Retinal pigment epithelial cell (primary cell): Measurements from ENCODE around the gene IFIT1B.

ENCODE experiments used
- DNase-seq: peaks from one replicate; pipeline ENCODE4 v3.0.0-alpha.2; 2010; ENCODE audit warnings: low read depth
- H3K4me3 ChIP-seq: 2 replicates; pipeline ENCODE4 v1.5.1; 2011; ENCODE audit warnings: mild to moderate bottlenecking, low read length, control low read depth, moderate library complexity
- CTCF ChIP-seq: conservative IDR thresholded peaks from 2 replicates; pipeline ENCODE4 v1.5.1; 2011; ENCODE audit warnings: low read depth, low read length, control low read depth, inconsistent platforms

IFIT1B gene

DNA sequence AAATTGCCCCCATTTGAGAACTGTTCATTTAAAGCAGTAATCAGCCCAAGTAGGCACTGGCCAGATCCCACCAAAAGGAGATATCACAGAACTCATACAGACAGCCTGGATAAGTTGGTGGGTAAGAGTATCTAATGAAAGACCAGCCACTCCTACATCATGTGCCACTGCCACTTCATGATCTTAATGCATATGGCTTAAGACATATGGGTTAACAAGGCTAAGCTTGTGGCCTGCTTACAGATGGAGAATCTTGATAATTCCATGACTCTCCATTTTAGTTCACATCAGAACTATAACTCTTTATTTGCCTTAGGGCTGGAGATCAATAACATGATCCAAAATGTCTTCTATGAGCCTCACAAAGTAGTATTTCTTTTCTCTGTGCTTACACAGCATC is 6.8 kb upstream of the IFIT1B start:
- no peak overlapping the region for H3K4me3 ChIP-seq
- DNase-seq, result no peak
- no peak for TF ChIP-seq CTCF

- no peak overlapping the region for H3K4me3 ChIP-seq
- DNase-seq, result no peak
- TF ChIP-seq CTCF, result no peak
Observed at GRCh38 chr10:89371987-89372386, 5.9 kb upstream of the IFIT1B start.

DNA sequence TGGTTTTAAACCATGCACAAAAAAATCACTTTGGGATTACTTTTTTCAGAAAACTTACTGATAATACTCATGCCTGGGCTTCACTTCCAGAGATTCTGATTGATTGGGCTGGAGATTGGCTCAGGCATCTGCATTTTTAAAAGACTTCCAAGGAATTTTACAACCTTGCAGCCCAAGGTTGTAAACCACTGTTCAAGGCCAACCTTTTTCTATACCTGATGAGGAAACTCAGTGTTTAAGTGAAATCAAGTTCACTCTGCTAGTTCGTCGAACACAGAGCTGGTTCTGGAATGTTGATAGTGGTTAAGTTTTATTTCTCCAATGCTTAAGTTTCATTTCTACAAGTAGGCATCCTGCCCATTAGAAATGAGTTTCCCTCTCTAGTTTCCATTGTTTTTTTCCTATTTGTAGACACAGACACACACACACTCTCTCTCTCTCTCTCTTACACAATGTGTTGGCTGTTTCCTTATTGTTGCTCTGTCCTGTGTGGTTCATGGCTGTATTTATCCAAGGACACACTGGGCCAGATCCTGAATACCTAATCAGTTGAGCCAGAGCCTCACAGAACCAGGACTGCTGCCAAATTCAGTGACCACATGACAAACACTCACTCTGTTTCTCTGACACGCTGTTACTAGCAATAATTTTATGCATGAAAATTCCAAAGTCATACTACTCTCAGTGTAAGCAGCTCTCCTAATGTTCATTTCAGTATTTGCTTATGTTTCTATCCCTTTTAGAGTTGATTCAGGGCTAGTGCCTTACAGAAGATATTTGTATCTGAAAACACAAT is 3.7 kb upstream of the IFIT1B start:
- H3K4me3 ChIP-seq, result no peak overlapping the region

DNA sequence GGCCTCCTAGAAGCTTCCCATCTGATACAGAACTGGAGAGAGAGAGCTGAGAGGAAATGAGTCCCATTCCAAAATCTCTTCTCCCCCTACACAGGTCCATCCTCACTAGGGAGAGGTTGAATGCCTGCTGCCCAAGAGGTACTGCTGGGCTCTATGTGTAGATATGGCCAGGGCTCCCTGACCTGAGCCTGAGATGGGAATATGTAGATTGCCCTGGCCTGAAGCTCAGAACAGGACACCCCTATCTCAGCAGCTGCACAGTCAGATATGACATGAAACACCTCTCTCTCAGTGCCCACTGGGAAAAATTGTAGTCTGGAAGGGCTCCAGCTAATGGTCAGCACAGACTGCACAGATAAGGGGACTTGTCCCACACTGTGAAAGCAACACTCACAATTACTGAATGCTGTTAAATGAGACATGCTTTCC is 3.1 kb upstream of the IFIT1B start:
- DNase-seq, result no peak
- no peak for TF ChIP-seq CTCF
- no peak overlapping the region for H3K4me3 ChIP-seq

More for the DNA sequence above, 3.7 kb upstream of the IFIT1B start:
- DNase-seq, result peak; percentile 87
- no peak for TF ChIP-seq CTCF

DNA sequence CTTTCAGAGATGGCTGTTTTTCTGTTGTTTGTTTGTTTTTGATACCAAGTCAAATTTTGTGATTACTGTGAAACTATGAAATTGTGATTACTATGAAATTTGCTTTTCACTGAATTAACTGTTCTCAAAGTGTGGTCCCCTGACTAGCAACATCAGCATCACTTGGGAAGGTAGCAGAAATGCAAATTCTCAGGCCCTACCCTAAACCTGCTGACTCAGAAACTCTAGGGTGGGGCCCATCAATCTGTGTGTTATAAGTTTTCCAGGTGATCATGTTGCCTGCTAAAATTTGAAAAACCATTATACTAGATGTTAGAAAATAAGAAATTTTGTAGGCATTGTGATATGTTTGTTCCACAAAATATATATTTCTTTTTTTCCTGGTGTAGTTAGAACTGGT is 1.2 kb downstream of the IFIT1B start:
- DNase-seq, result no peak
- no peak overlapping the region for H3K4me3 ChIP-seq
- no peak for TF ChIP-seq CTCF

GRCh38 chr10:89382757-89383156 is 4.9 kb downstream of the IFIT1B start:
- TF ChIP-seq CTCF, result no peak
- no peak for DNase-seq

GRCh38 chr10:89384474-89385340 is 6.9 kb downstream of the IFIT1B start:
- no peak overlapping the region for H3K4me3 ChIP-seq
- DNase-seq, result no peak
- no peak for TF ChIP-seq CTCF

More at GRCh38 chr10:89382757-89383156, 4.9 kb downstream of the IFIT1B start:
- H3K4me3 ChIP-seq, result no peak overlapping the region
